Activated T-cell treated with anti-CD3 and anti-CD28 coated beads, Interleukin-2, amount 50 U/mL, for 24 hours (primary cell): Measurements from ENCODE around the gene FIGLA.

Experiments
- DNase-seq: peaks from one replicate; pipeline ENCODE4 v3.0.0-alpha.2; 2020
- H3K27ac Mint-ChIP-seq: 2 replicates; pipeline ENCODE4 v1.8.0; 2020; ENCODE audit warnings: mild to moderate bottlenecking, mixed read lengths
- H3K27me3 Mint-ChIP-seq: 2 replicates; pipeline ENCODE4 v1.8.0; 2020; ENCODE audit warnings: mixed read lengths
- H3K36me3 Mint-ChIP-seq: 2 replicates; pipeline ENCODE4 v1.8.0; 2020; ENCODE audit warnings: low read depth, mixed read lengths
- H3K4me1 Mint-ChIP-seq: 2 replicates; pipeline ENCODE4 v1.8.0; 2020; ENCODE audit warnings: low read depth, mixed read lengths
- H3K4me3 Mint-ChIP-seq: 2 replicates; pipeline ENCODE4 v1.8.0; 2020; ENCODE audit warnings: mild to moderate bottlenecking, moderate library complexity, mixed read lengths
- H3K9me3 Mint-ChIP-seq: 2 replicates; pipeline ENCODE4 v1.8.0; 2020; ENCODE audit warnings: mixed read lengths

Gene FIGLA

DNA sequence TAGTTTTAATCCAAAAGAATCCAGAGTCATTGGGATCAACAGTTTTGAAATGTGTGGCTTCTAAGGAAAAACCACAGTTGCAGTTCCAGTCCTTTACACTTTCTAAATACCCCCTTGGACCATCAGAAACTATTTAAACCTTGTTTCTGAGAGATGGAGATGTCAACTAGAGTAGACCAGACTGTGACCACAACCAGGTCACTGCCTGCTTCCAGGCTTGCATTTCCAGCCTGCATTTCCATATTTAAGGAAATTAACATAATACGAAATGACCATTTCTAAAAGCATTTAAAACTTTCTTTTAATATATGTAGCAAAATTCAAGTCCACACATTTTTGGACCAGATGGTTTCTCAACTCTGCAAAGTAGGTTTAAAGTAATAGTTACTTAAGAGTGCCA, 60.8 kb downstream of the FIGLA start:
- no peak overlapping the region for H3K27ac Mint-ChIP-seq
- peaks cover 6% of the 10 kb centered on the region for H3K4me1 Mint-ChIP-seq
- peaks cover 4% of the 10 kb centered on the region for H3K27me3 Mint-ChIP-seq
- no peaks in the 10 kb centered on the region for H3K9me3 Mint-ChIP-seq
- H3K36me3 Mint-ChIP-seq = no peaks in the 10 kb centered on the region
- H3K4me3 Mint-ChIP-seq = no peak overlapping the region
- DNase-seq = no peak

DNA sequence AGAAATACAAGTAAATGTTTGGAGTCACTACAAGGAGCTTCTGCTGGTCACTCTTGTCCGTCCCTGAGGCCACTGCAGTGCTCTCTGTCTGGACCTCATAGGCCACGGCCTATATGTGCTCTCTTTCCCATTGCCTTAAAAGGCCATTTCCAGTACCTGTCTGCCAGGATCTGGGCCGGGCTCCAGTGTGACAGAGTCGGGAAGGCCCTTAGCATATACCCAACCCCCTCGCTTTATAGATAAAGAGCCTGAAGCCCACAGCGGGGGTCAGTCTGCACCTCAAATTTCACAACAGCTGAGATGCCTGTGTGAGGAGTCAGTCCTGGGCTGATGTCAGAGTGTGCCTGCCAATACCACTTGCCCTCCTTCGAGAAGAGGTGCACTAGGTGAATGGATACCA, 62.3 kb downstream of the FIGLA start:
- no peak for DNase-seq
- no peaks in the 10 kb centered on the region for H3K27me3 Mint-ChIP-seq

More for the DNA sequence above, 62.3 kb downstream of the FIGLA start:
- H3K27ac Mint-ChIP-seq = no peak overlapping the region
- no peak overlapping the region for H3K4me3 Mint-ChIP-seq
- no peaks in the 10 kb centered on the region for H3K36me3 Mint-ChIP-seq
- H3K9me3 Mint-ChIP-seq = no peaks in the 10 kb centered on the region
- H3K4me1 Mint-ChIP-seq = no peaks in the 10 kb centered on the region
